WERI-Rb-1 (cell line): ENCODE measurements around the gene FBXL17.
A peak's percentile ranks its signal among the peaks of the same experiment; 100 is the strongest.

ENCODE experiments used
- DNase-seq: peaks from one replicate; pipeline ENCODE4 v3.0.0-alpha.2; 2020
- H3K27ac ChIP-seq: fragments of 250-450 bp; sonication (Bioruptor Pico); 2 replicates; pipeline ENCODE4 v1.5.1; 2020; ENCODE audit warnings: mild to moderate bottlenecking, moderate library complexity
- H3K27me3 ChIP-seq: fragments of 250-450 bp; sonication (Bioruptor Pico); 2 replicates; pipeline ENCODE4 v1.5.1; 2021; ENCODE audit warnings: mild to moderate bottlenecking, low read depth, moderate library complexity; ENCODE audit not compliant: insufficient read depth, severe bottlenecking
- H3K36me3 ChIP-seq: fragments of 250-450 bp; sonication (Bioruptor Pico); 2 replicates; pipeline ENCODE4 v1.5.1; 2020; ENCODE audit warnings: mild to moderate bottlenecking, moderate library complexity
- H3K4me3 ChIP-seq: 2 replicates; pipeline ENCODE4 v1.5.1; 2011; ENCODE audit warnings: low read depth, mild to moderate bottlenecking, control low read depth, low read length
- H3K9me3 ChIP-seq: fragments of 250-450 bp; sonication (Bioruptor Pico); 2 replicates; pipeline ENCODE4 v1.5.1; 2021; ENCODE audit warnings: mild to moderate bottlenecking, moderate library complexity; ENCODE audit not compliant: severe bottlenecking
- TF ChIP-seq, protein P1 (sequence below): IDR thresholded peaks from 2 replicates; pipeline ENCODE4 v1.5.1; 2011; ENCODE audit warnings: low read depth, mild to moderate bottlenecking, control low read depth, inconsistent platforms, low read length

Gene FBXL17

GRCh38 chr5:108263338-108263737 lies 118.6 kb downstream of the FBXL17 start:
- no peak for DNase-seq

GRCh38 chr5:108260858-108261170 lies 121.1 kb downstream of the FBXL17 start:
- H3K27ac ChIP-seq = no peak overlapping the region
- no peak for DNase-seq
- TF ChIP-seq, protein P1, sequence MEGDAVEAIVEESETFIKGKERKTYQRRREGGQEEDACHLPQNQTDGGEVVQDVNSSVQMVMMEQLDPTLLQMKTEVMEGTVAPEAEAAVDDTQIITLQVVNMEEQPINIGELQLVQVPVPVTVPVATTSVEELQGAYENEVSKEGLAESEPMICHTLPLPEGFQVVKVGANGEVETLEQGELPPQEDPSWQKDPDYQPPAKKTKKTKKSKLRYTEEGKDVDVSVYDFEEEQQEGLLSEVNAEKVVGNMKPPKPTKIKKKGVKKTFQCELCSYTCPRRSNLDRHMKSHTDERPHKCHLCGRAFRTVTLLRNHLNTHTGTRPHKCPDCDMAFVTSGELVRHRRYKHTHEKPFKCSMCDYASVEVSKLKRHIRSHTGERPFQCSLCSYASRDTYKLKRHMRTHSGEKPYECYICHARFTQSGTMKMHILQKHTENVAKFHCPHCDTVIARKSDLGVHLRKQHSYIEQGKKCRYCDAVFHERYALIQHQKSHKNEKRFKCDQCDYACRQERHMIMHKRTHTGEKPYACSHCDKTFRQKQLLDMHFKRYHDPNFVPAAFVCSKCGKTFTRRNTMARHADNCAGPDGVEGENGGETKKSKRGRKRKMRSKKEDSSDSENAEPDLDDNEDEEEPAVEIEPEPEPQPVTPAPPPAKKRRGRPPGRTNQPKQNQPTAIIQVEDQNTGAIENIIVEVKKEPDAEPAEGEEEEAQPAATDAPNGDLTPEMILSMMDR = no peak
- no peaks in the 10 kb centered on the region for H3K9me3 ChIP-seq
- H3K4me3 ChIP-seq = no peak overlapping the region
- no peaks in the 10 kb centered on the region for H3K27me3 ChIP-seq
- H3K36me3 ChIP-seq = no peaks in the 10 kb centered on the region

More at GRCh38 chr5:108263338-108263737, 118.6 kb downstream of the FBXL17 start:
- H3K4me3 ChIP-seq = no peak overlapping the region
- H3K27ac ChIP-seq = no peak overlapping the region
- TF ChIP-seq, protein P1 = no peak
- H3K36me3 ChIP-seq = no peaks in the 10 kb centered on the region
- H3K27me3 ChIP-seq = no peaks in the 10 kb centered on the region
- H3K9me3 ChIP-seq = no peaks in the 10 kb centered on the region

GRCh38 chr5:108260117-108260857 lies 121.6 kb downstream of the FBXL17 start:
- no peaks in the 10 kb centered on the region for H3K36me3 ChIP-seq
- H3K4me3 ChIP-seq = no peak overlapping the region
- TF ChIP-seq, protein P1 = peak; percentile 94
- H3K27ac ChIP-seq = no peak overlapping the region
- peak; percentile 71 for DNase-seq
- no peaks in the 10 kb centered on the region for H3K27me3 ChIP-seq
- no peaks in the 10 kb centered on the region for H3K9me3 ChIP-seq

- Histone ChIP-seq H3K9me3 (no peaks in the 10 kb centered on the region), H3K36me3 (no peaks in the 10 kb centered on the region), H3K27ac (no peak overlapping the region), H3K27me3 (no peaks in the 10 kb centered on the region), H3K4me3 (no peak overlapping the region)
- no peak for DNase-seq
- TF ChIP-seq, protein P1 = no peak
Measured at GRCh38 chr5:108259306-108259705, 122.6 kb downstream of the FBXL17 start.

- no peak for DNase-seq
- Histone ChIP-seq H3K9me3 (no peaks in the 10 kb centered on the region), H3K27ac (no peak overlapping the region), H3K27me3 (no peaks in the 10 kb centered on the region), H3K36me3 (no peaks in the 10 kb centered on the region), H3K4me3 (no peak overlapping the region)
- TF ChIP-seq, protein P1 = no peak
Measured at GRCh38 chr5:108257996-108258395, 123.9 kb downstream of the FBXL17 start.

DNA sequence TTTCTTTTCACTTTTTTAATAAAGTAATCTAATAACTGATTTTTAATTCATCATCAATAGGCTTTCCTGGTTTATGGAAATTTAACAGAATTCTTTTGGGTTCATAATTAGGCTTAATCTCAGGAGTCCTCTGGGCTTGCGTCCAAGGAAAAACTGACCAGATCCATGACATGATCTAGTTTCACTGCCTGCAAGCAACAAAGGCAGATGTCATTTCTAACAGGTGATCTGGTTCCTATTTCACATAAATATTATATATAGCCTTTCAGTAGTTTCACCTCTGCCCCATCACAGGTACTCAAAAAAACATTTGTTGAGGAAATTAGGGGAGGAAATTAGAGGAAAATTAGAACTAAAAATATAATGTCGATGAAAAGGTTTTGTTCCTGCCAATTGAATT lies 126.4 kb downstream of the FBXL17 start:
- TF ChIP-seq, protein P1 = no peak
- no peaks in the 10 kb centered on the region for H3K36me3 ChIP-seq
- H3K27me3 ChIP-seq = no peaks in the 10 kb centered on the region
- H3K27ac ChIP-seq = no peak overlapping the region
- H3K9me3 ChIP-seq = no peaks in the 10 kb centered on the region
- no peak for DNase-seq
- no peak overlapping the region for H3K4me3 ChIP-seq
